ENCODE results near the gene RNU6-8.

DNA sequence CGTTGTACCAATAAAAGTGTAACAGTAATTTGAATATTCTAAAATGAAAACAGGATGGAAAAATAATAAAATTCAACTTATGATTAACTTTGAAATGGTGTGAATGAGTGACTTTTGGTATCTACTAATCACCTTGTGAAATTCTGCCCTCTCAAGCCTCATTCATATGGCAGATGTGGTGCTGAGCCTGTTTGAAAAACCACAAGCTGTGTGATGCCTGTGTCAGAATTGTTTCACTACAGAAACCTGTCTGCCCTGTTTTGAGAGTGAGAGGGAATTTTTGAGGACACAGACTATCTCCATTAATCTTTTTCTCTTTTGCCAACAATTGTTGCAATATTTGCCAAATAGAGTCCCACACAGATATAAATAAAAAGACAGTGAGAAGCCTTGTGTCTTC lies 5.2 kb downstream of the RNU6-8 start:
- TF ChIP-seq, protein P1, sequence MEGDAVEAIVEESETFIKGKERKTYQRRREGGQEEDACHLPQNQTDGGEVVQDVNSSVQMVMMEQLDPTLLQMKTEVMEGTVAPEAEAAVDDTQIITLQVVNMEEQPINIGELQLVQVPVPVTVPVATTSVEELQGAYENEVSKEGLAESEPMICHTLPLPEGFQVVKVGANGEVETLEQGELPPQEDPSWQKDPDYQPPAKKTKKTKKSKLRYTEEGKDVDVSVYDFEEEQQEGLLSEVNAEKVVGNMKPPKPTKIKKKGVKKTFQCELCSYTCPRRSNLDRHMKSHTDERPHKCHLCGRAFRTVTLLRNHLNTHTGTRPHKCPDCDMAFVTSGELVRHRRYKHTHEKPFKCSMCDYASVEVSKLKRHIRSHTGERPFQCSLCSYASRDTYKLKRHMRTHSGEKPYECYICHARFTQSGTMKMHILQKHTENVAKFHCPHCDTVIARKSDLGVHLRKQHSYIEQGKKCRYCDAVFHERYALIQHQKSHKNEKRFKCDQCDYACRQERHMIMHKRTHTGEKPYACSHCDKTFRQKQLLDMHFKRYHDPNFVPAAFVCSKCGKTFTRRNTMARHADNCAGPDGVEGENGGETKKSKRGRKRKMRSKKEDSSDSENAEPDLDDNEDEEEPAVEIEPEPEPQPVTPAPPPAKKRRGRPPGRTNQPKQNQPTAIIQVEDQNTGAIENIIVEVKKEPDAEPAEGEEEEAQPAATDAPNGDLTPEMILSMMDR (IDR thresholded peaks at IDR 0.05), result no peak
- no peak for TF ChIP-seq POLR2A (IDR thresholded peaks at IDR 0.05)
